ENCODE measurements around the gene TTC31.

TTC31 gene

GRCh38 chr2:74515981-74516633, 33.2 kb downstream of the TTC31 start:
- no CpG with 5 or more reads among the region's 72 CpGs for WGBS, 2 donors (ENCODE audit: extremely low coverage in 2 of 2, insufficient read length in 2 of 2, insufficient replicate concordance in 1 of 2)
- H3K9ac ChIP-seq (ENCODE audit: low read depth, low read length, poor library complexity): peak overlapping the region; percentile 83
- peak overlapping the region; percentile 20 to 70 for H3K4me3 ChIP-seq (ENCODE audit: low read length in 2 of 2)

GRCh38 chr2:74516650-74517049, 33.8 kb downstream of the TTC31 start:
- H3K36me3 ChIP-seq (replicated peaks in 1 of 2; ENCODE audit: control insufficient read depth in 2 of 2, insufficient read depth in 2 of 2, low read length in 2 of 2): no peaks in the 10 kb centered on the region
- no peak overlapping the region for H3K23ac ChIP-seq (ENCODE audit: low read depth, low read length, poor library complexity)
- H3K14ac ChIP-seq (ENCODE audit: low read length): no peak overlapping the region
- H2BK15ac ChIP-seq (ENCODE audit: low read length): no peak overlapping the region
- H3K27me3 ChIP-seq (ENCODE audit: control insufficient read depth in 3 of 3, insufficient read depth in 3 of 3, low read depth in 1 of 3, low read length in 3 of 3): peaks cover 44 to 98% (median 85%) of the 10 kb centered on the region in 3 experiments
- no peak overlapping the region for H2BK5ac ChIP-seq (ENCODE audit: low read length)
- H2BK12ac ChIP-seq (ENCODE audit: low read length): no peak overlapping the region
- peaks cover 2 to 4% of the 10 kb centered on the region in 2 donors for H3K4me1 ChIP-seq (ENCODE audit: control insufficient read depth in 2 of 2, insufficient read depth in 1 of 2, low read depth in 1 of 2, low read length in 2 of 2)
- H2BK120ac ChIP-seq (ENCODE audit: low read depth, low read length): no peak overlapping the region
- no peak overlapping the region for H4K8ac ChIP-seq (ENCODE audit: low read depth, low read length)
- no peak overlapping the region for H3K9ac ChIP-seq (ENCODE audit: low read depth, low read length, poor library complexity)
- no peak overlapping the region for H3K27ac ChIP-seq (replicated peaks; ENCODE audit: low read length)
- H4K91ac ChIP-seq (ENCODE audit: low read depth, low read length, poor library complexity): no peak overlapping the region
- DNase-seq (ENCODE audit: low spot score): no peak
- no peak overlapping the region for H3K4me3 ChIP-seq (ENCODE audit: low read length in 2 of 2)
- no peaks in the 10 kb centered on the region for H3K79me1 ChIP-seq (ENCODE audit: low read depth, low read length)
- H3K18ac ChIP-seq (ENCODE audit: low read length): no peak overlapping the region
- H2AFZ ChIP-seq (ENCODE audit: low read length): peak overlapping the region; percentile 88
- peaks cover 5 to 10% of the 10 kb centered on the region in 2 donors for H3K9me3 ChIP-seq (replicated peaks in 1 of 2; ENCODE audit: control insufficient read depth in 2 of 2, insufficient read depth in 1 of 2, low read depth in 1 of 2, low read length in 2 of 2)
- no peak overlapping the region for H3K4ac ChIP-seq (ENCODE audit: low read length)
- no peak overlapping the region for H2AK5ac ChIP-seq (ENCODE audit: low read depth, low read length)
- no CpG with 5 or more reads among the region's 13 CpGs for WGBS, 2 donors (ENCODE audit: extremely low coverage in 2 of 2, insufficient read length in 2 of 2, insufficient replicate concordance in 1 of 2)
- no peak overlapping the region for H3K4me2 ChIP-seq (ENCODE audit: insufficient read depth, low read length, poor library complexity, severe bottlenecking)

More at GRCh38 chr2:74515981-74516633, 33.2 kb downstream of the TTC31 start:
- Histone ChIP-seq H3K23ac (ENCODE audit: low read depth, low read length, poor library complexity) (peak overlapping the region; percentile 4), H3K79me1 (ENCODE audit: low read depth, low read length) (no peaks in the 10 kb centered on the region), H3K4me2 (ENCODE audit: insufficient read depth, low read length, poor library complexity, severe bottlenecking) (peak overlapping the region; percentile 44), H3K18ac (ENCODE audit: low read length) (peak overlapping the region; percentile 69), H3K36me3 (replicated peaks in 1 of 2; ENCODE audit: control insufficient read depth in 2 of 2, insufficient read depth in 2 of 2, low read length in 2 of 2) (no peaks in the 10 kb centered on the region), H3K14ac (ENCODE audit: low read length) (no peak overlapping the region), H2BK12ac (ENCODE audit: low read length) (no peak overlapping the region), H2AK5ac (ENCODE audit: low read depth, low read length) (no peak overlapping the region), H2BK5ac (ENCODE audit: low read length) (no peak overlapping the region), H2BK120ac (ENCODE audit: low read depth, low read length) (no peak overlapping the region), H3K27ac (replicated peaks; ENCODE audit: low read length) (no peak overlapping the region), H2BK15ac (ENCODE audit: low read length) (no peak overlapping the region), H4K8ac (ENCODE audit: low read depth, low read length) (peak overlapping the region; percentile 75), H3K4me1 (ENCODE audit: control insufficient read depth in 2 of 2, insufficient read depth in 1 of 2, low read depth in 1 of 2, low read length in 2 of 2) (peaks cover 2 to 4% of the 10 kb centered on the region in 2 donors), H3K4ac (ENCODE audit: low read length) (no peak overlapping the region), H2AFZ (ENCODE audit: low read length) (peak overlapping the region; percentile 88), H4K91ac (ENCODE audit: low read depth, low read length, poor library complexity) (no peak overlapping the region), H3K27me3 (ENCODE audit: control insufficient read depth in 3 of 3, insufficient read depth in 3 of 3, low read depth in 1 of 3, low read length in 3 of 3) (peaks cover 44 to 98% (median 91%) of the 10 kb centered on the region in 3 experiments), H3K9me3 (replicated peaks in 1 of 2; ENCODE audit: control insufficient read depth in 2 of 2, insufficient read depth in 1 of 2, low read depth in 1 of 2, low read length in 2 of 2) (peaks cover 5 to 10% of the 10 kb centered on the region in 2 donors)
- no peak for DNase-seq (ENCODE audit: low spot score)

- no peak overlapping the region for H2BK12ac ChIP-seq (ENCODE audit: low read length)
- H3K18ac ChIP-seq (ENCODE audit: low read length): no peak overlapping the region
- no peak overlapping the region for H2BK120ac ChIP-seq (ENCODE audit: low read depth, low read length)
- H3K27me3 ChIP-seq (ENCODE audit: control insufficient read depth in 3 of 3, insufficient read depth in 3 of 3, low read depth in 1 of 3, low read length in 3 of 3): peaks cover 0 to 58% (median 34%) of the 10 kb centered on the region in 3 experiments
- WGBS, 2 donors (ENCODE audit: extremely low coverage in 2 of 2, insufficient read length in 2 of 2, insufficient replicate concordance in 1 of 2): no CpG with 5 or more reads among the region's 3 CpGs
- H3K4me2 ChIP-seq (ENCODE audit: insufficient read depth, low read length, poor library complexity, severe bottlenecking): no peak overlapping the region
- no peak overlapping the region for H3K14ac ChIP-seq (ENCODE audit: low read length)
- no peak overlapping the region for H2AFZ ChIP-seq (ENCODE audit: low read length)
- no peak overlapping the region for H3K9ac ChIP-seq (ENCODE audit: low read depth, low read length, poor library complexity)
- no peak overlapping the region for H3K23ac ChIP-seq (ENCODE audit: low read depth, low read length, poor library complexity)
- no peak overlapping the region for H3K27ac ChIP-seq (replicated peaks; ENCODE audit: low read length)
- no peak overlapping the region for H2BK5ac ChIP-seq (ENCODE audit: low read length)
- H3K4ac ChIP-seq (ENCODE audit: low read length): no peak overlapping the region
- no peak overlapping the region for H2BK15ac ChIP-seq (ENCODE audit: low read length)
- no peaks in the 10 kb centered on the region for H3K4me1 ChIP-seq (ENCODE audit: control insufficient read depth in 2 of 2, insufficient read depth in 1 of 2, low read depth in 1 of 2, low read length in 2 of 2)
- H4K91ac ChIP-seq (ENCODE audit: low read depth, low read length, poor library complexity): no peak overlapping the region
- peaks cover 17 to 21% of the 10 kb centered on the region in 2 donors for H3K36me3 ChIP-seq (replicated peaks in 1 of 2; ENCODE audit: control insufficient read depth in 2 of 2, insufficient read depth in 2 of 2, low read length in 2 of 2)
- peaks cover 0 to 3% of the 10 kb centered on the region in 2 donors for H3K9me3 ChIP-seq (replicated peaks in 1 of 2; ENCODE audit: control insufficient read depth in 2 of 2, insufficient read depth in 1 of 2, low read depth in 1 of 2, low read length in 2 of 2)
- no peak overlapping the region for H2AK5ac ChIP-seq (ENCODE audit: low read depth, low read length)
- no peaks in the 10 kb centered on the region for H3K79me1 ChIP-seq (ENCODE audit: low read depth, low read length)
- no peak for DNase-seq (ENCODE audit: low spot score)
- no peak overlapping the region for H4K8ac ChIP-seq (ENCODE audit: low read depth, low read length)
- H3K4me3 ChIP-seq (ENCODE audit: low read length in 2 of 2): no peak overlapping the region
These were observed 39.6 kb downstream of the TTC31 start for GRCh38 chr2:74522516-74522915.

- Histone ChIP-seq H3K14ac (ENCODE audit: low read length) (no peak overlapping the region), H2BK5ac (ENCODE audit: low read length) (no peak overlapping the region)
- no peak for DNase-seq (ENCODE audit: low spot score)
These were observed 41.1 kb downstream of the TTC31 start for GRCh38 chr2:74524005-74524404.

More at GRCh38 chr2:74524005-74524404, 41.1 kb downstream of the TTC31 start:
- Histone ChIP-seq H3K18ac (ENCODE audit: low read length) (no peak overlapping the region), H3K4me3 (ENCODE audit: low read length in 2 of 2) (no peak overlapping the region), H2BK12ac (ENCODE audit: low read length) (no peak overlapping the region), H4K8ac (ENCODE audit: low read depth, low read length) (no peak overlapping the region), H2AK5ac (ENCODE audit: low read depth, low read length) (no peak overlapping the region), H3K4me2 (ENCODE audit: insufficient read depth, low read length, poor library complexity, severe bottlenecking) (no peak overlapping the region), H3K9me3 (replicated peaks in 1 of 2; ENCODE audit: control insufficient read depth in 2 of 2, insufficient read depth in 1 of 2, low read depth in 1 of 2, low read length in 2 of 2) (peaks cover 0 to 2% of the 10 kb centered on the region in 2 donors), H3K27ac (replicated peaks; ENCODE audit: low read length) (no peak overlapping the region), H3K23ac (ENCODE audit: low read depth, low read length, poor library complexity) (no peak overlapping the region), H3K4me1 (ENCODE audit: control insufficient read depth in 2 of 2, insufficient read depth in 1 of 2, low read depth in 1 of 2, low read length in 2 of 2) (peaks cover 6 to 8% of the 10 kb centered on the region in 2 donors), H4K91ac (ENCODE audit: low read depth, low read length, poor library complexity) (no peak overlapping the region), H2AFZ (ENCODE audit: low read length) (no peak overlapping the region), H3K4ac (ENCODE audit: low read length) (no peak overlapping the region), H2BK120ac (ENCODE audit: low read depth, low read length) (no peak overlapping the region), H2BK15ac (ENCODE audit: low read length) (no peak overlapping the region), H3K36me3 (replicated peaks in 1 of 2; ENCODE audit: control insufficient read depth in 2 of 2, insufficient read depth in 2 of 2, low read length in 2 of 2) (peaks cover 25 to 30% of the 10 kb centered on the region in 2 donors), H3K27me3 (ENCODE audit: control insufficient read depth in 3 of 3, insufficient read depth in 3 of 3, low read depth in 1 of 3, low read length in 3 of 3) (peaks cover 0 to 43% (median 19%) of the 10 kb centered on the region in 3 experiments), H3K79me1 (ENCODE audit: low read depth, low read length) (peaks cover 4% of the 10 kb centered on the region), H3K9ac (ENCODE audit: low read depth, low read length, poor library complexity) (no peak overlapping the region)
- no CpG with 5 or more reads among the region's 9 CpGs for WGBS, 2 donors (ENCODE audit: extremely low coverage in 2 of 2, insufficient read length in 2 of 2, insufficient replicate concordance in 1 of 2)
